GM12878 (cell line): ENCODE data around the gene PPP1R18. TPM values are rescaled to one million over a fixed set of nuclear protein-coding genes. Genes with fewer than 3 reads are reported as not detected.

Experiments
- CTCF ChIP-seq, 3 experiments: IDR thresholded peaks in 2 of 3; conservative IDR thresholded peaks in 1 of 3; 2 replicates each; pipeline ENCODE4 v1.5.1; 2011; ENCODE audit warnings: low read depth in 3 of 3, low read length in 3 of 3, mild to moderate bottlenecking in 3 of 3, control low read depth in 2 of 3, moderate library complexity in 2 of 3, inconsistent platforms in 1 of 3, mixed read lengths in 1 of 3; ENCODE audit not compliant: control insufficient read depth in 2 of 3, insufficient read depth in 1 of 3; ENCODE audit errors: extremely low read depth in 1 of 3
- E4F1 ChIP-seq: fragments of 450-650 bp; IDR thresholded peaks from 2 replicates; pipeline ENCODE4 v1.6.1; 2018; ENCODE audit warnings: borderline replicate concordance, mild to moderate bottlenecking; ENCODE audit not compliant: partially characterized antibody
- EED ChIP-seq: sonication (generic); IDR thresholded peaks from 2 replicates; pipeline ENCODE4 v1.6.1; 2016; ENCODE audit warnings: antibody characterized with exemption, low read depth
- GATAD2B ChIP-seq: fragments of 450-650 bp; conservative IDR thresholded peaks from 2 replicates; pipeline ENCODE4 v1.6.1; 2017; ENCODE audit warnings: low read depth, mild to moderate bottlenecking, moderate library complexity
- IKZF1 ChIP-seq: fragments of 450-650 bp; conservative IDR thresholded peaks from 2 replicates; pipeline ENCODE4 v1.6.1; 2017; ENCODE audit warnings: antibody characterized with exemption, mild to moderate bottlenecking
- IKZF2 ChIP-seq, 2 experiments: fragments of 450-650 bp; IDR thresholded peaks; 2 replicates each; pipeline ENCODE4 v1.6.1; 2017; ENCODE audit warnings: mild to moderate bottlenecking in 2 of 2, moderate library complexity in 2 of 2
- IRF4 ChIP-seq: IDR thresholded peaks from 2 replicates; pipeline ENCODE4 v1.6.1; 2011; ENCODE audit warnings: low read depth, low read length
- IRF5 ChIP-seq: fragments of 450-650 bp; IDR thresholded peaks from 2 replicates; pipeline ENCODE4 v1.6.1; 2017; ENCODE audit warnings: borderline replicate concordance
- JUNB ChIP-seq: IDR thresholded peaks from 2 replicates; pipeline ENCODE4 v1.6.1; 2016; ENCODE audit warnings: antibody characterized with exemption, mild to moderate bottlenecking
- NKRF ChIP-seq: fragments of 450-650 bp; conservative IDR thresholded peaks from 2 replicates; pipeline ENCODE4 v1.6.1; 2017; ENCODE audit warnings: mild to moderate bottlenecking, moderate library complexity
- NR2F1 ChIP-seq: fragments of 450-650 bp; conservative IDR thresholded peaks from 2 replicates; pipeline ENCODE4 v1.6.1; 2017; ENCODE audit warnings: mild to moderate bottlenecking
- PKNOX1 ChIP-seq: fragments of 450-650 bp; IDR thresholded peaks from 2 replicates; pipeline ENCODE4 v1.6.1; 2016; ENCODE audit warnings: mild to moderate bottlenecking
- POLR2AphosphoS5 ChIP-seq: IDR thresholded peaks from 2 replicates; pipeline ENCODE4 v1.6.1; 2011; ENCODE audit warnings: mild to moderate bottlenecking, low read length, inconsistent platforms
- POU2F2 ChIP-seq: IDR thresholded peaks from 3 replicates; pipeline ENCODE4 v1.6.1; 2011; ENCODE audit warnings: low read depth, mild to moderate bottlenecking, low read length, borderline replicate concordance
- RELB ChIP-seq: fragments of 450-650 bp; IDR thresholded peaks from 2 replicates; pipeline ENCODE4 v1.6.1; 2017; ENCODE audit warnings: low read depth, mild to moderate bottlenecking, moderate library complexity
- SMARCA5 ChIP-seq: fragments of 450-650 bp; IDR thresholded peaks from 2 replicates; pipeline ENCODE4 v1.6.1; 2017; ENCODE audit warnings: mild to moderate bottlenecking
- STAT3 ChIP-seq: IDR thresholded peaks from 2 replicates; pipeline ENCODE4 v1.6.1; 2011; ENCODE audit warnings: low read depth, low read length, improper control_type of control experiment
- YY1 ChIP-seq: IDR thresholded peaks from 2 replicates; pipeline ENCODE4 v1.6.1; 2011; ENCODE audit warnings: low read depth, mild to moderate bottlenecking, low read length
- polyA plus RNA-seq, 11 experiments: library from polyadenylated mRNA; depleted of rRNA in 4 of 11; unstranded in 6 of 11; stranded (reverse) in 5 of 11; fragments of >200 nt; fragmentation: Nextera tagmentation in 4 of 11; fragmentation: Illumina TruSeq in 1 of 11; extraction: Ambion mirVana in 4 of 11; extraction: Trizol in 1 of 11; gene quantifications; 1 replicate in 1 of 11; 2 replicates in 10 of 11; pipeline versions ENCODE4 v1.2.1 to v1.2.3, GENCODE V29; 2011 to 2016; ENCODE audit warnings: inconsistent platforms in 2 of 11, missing spikeins in 2 of 11, low read depth in 1 of 11
- total RNA-seq, 4 experiments: library from RNA; depleted of rRNA in 3 of 4; stranded (reverse); fragments of >200 nt in 3 of 4; fragmentation: Illumina TruSeq in 1 of 4; extraction: Trizol in 1 of 4; gene quantifications; 2 replicates each; pipeline versions ENCODE4 v1.2.1 to v1.2.3, GENCODE V29; 2013 to 2021

PPP1R18 gene
- total and polyA plus RNA-seq, 10 of the 15 experiments (the other 5 are each of a cell fraction or from before 2014, with no cell fraction given): 21.0 to 119 (median 52.6) TPM

GRCh38 chr6:30730601-30731435 lies 44.4 kb upstream of the PPP1R18 start (continued):
- TF ChIP-seq NKRF: no peak
- peak; percentile 76; the same call in 1 of the 2 replicates for TF ChIP-seq YY1
- no peak for TF ChIP-seq IRF5
- peak; percentile 72; the same call in 1 of the 2 replicates for TF ChIP-seq EED
- TF ChIP-seq JUNB: peak; percentile 31; the same call in 1 of the 2 replicates
- peak; percentile 26; the same call in 1 of the 2 replicates for TF ChIP-seq POLR2AphosphoS5
- no peak for TF ChIP-seq E4F1
- TF ChIP-seq RELB: 0 out of 2 replicates have a peak, but pooled peaks have one; percentile 28
- TF ChIP-seq STAT3: peak; percentile 55; the same call in 1 of the 2 replicates
- TF ChIP-seq IKZF1: peak; percentile 73
- TF ChIP-seq GATAD2B: 0 out of 2 replicates have a peak, but pooled peaks have one; percentile 13
- peak; percentile 83 to 96 (median 90) for TF ChIP-seq CTCF (IDR thresholded peaks at IDR 0.05 in 2 of 3, conservative IDR thresholded peaks at IDR 0.05 in 1 of 3; ENCODE audit: control insufficient read depth in 2 of 3, extremely low read depth in 1 of 3, insufficient read depth in 1 of 3, low read depth in 3 of 3, low read length in 3 of 3)
- no peak for TF ChIP-seq PKNOX1
- peak; percentile 67 to 73 for TF ChIP-seq IKZF2 (IDR thresholded peaks at IDR 0.05)
- peak; percentile 88; the same call in 1 of the 2 replicates for TF ChIP-seq SMARCA5
- no peak for TF ChIP-seq POU2F2
- TF ChIP-seq IRF4: 0 out of 2 replicates have a peak, but pooled peaks have one; percentile 51
- no peak; the same call in 1 of the 2 replicates for TF ChIP-seq NR2F1
